Central memory CD8-positive, alpha-beta T cell (primary cell): Measurements from ENCODE around the gene RDH14.
A peak's percentile ranks its signal among the peaks of the same experiment; 100 is the strongest.

Experiments used
- ATAC-seq: fragments of 150-1000 bp; cut with Tn5 transposase; replicated peaks from 2 replicates; pipeline ENCODE4 v1.10.0; 2022; ENCODE audit warnings: mild to moderate bottlenecking, moderate FRiP score, moderate number of reproducible peaks; ENCODE audit not compliant: poor library complexity, severe bottlenecking; ENCODE audit errors: extremely low read depth
- DNase-seq, 2 donors: peaks; one replicate each; pipeline ENCODE4 v3.0.0; 2021; ENCODE audit warnings: low spot score in 2 of 2
- H3K27ac Mint-ChIP-seq: one replicate; pipeline ENCODE4 v1.8.0; 2022; ENCODE audit warnings: low read depth, mild to moderate bottlenecking, moderate library complexity, mixed read lengths
- H3K27me3 Mint-ChIP-seq: one replicate; pipeline ENCODE4 v1.8.0; 2022; ENCODE audit warnings: mixed read lengths
- H3K36me3 Mint-ChIP-seq: one replicate; pipeline ENCODE4 v1.8.0; 2022; ENCODE audit warnings: mild to moderate bottlenecking, moderate library complexity, mixed read lengths; ENCODE audit not compliant: insufficient read depth
- H3K4me1 Mint-ChIP-seq: one replicate; pipeline ENCODE4 v1.8.0; 2022; ENCODE audit warnings: mixed read lengths
- H3K4me3 Mint-ChIP-seq: one replicate; pipeline ENCODE4 v1.8.0; 2022; ENCODE audit warnings: mild to moderate bottlenecking, moderate library complexity, mixed read lengths
- H3K9me3 Mint-ChIP-seq: one replicate; pipeline ENCODE4 v1.8.0; 2022; ENCODE audit warnings: mixed read lengths

The RDH14 gene

DNA sequence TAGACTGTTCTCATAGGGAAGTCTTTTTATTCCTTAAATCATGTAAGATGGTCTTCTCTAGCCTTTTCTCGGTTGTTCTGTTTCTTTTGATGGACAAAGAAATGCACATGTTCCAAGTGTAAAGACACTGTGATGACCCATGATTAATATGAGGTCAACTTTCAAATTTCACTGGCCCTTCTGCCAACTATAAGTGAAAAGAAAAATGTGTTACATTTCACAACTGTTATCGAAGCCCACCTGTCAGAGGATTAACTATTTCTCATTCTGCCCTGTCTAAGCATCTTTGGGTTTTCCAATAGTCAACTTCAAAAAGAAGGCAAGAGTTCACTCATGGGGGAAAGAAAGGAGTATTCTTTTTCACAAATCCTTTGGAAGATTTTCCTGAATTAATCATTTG lies 3.3 kb downstream of the RDH14 start:
- Mint-ChIP-seq H3K36me3 (peaks cover 29% of the 10 kb centered on the region), H3K4me1 (peaks cover 55% of the 10 kb centered on the region), H3K27me3 (no peaks in the 10 kb centered on the region), H3K4me3 (no peak overlapping the region), H3K27ac (no peak overlapping the region), H3K9me3 (no peaks in the 10 kb centered on the region)
- DNase-seq (no peak), ATAC-seq (no peak)

DNA sequence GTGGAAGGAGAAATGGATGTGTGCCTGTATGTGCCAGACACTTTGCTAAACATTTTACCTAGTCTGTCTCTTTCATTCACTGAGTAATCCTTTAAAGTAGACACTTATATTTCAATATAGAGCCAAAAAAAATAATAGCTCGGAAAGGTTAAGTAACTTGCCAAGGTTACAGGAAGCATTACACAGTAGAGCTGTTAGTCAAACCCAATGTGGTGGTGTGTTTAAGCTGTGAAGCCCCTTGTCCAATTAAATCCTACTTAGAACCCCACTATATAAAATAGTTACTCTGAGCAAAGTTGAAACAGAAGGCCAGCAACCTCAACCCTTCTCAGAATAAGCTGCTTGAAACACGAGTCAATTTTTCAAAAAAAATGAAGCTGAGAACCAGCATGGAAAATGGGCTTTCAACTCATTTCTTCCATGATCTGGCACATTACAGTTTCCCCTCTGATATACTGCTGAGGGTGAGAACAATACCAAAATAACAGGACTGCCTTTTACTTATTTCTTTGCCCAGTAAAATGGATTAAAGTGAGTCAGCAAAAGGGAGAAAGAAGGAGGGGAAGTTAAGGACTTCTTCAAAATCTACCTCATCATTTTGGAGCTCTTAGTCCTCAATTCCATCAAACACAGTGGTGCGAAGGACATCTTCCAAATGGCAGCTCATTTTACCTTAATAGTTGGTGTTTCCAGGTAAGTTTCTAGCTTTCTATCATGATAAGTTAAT lies 7.9 kb downstream of the RDH14 start:
- H3K27ac Mint-ChIP-seq, result no peak overlapping the region
- H3K36me3 Mint-ChIP-seq, result peaks cover 19% of the 10 kb centered on the region
- peaks cover 39% of the 10 kb centered on the region for H3K4me1 Mint-ChIP-seq
- no peak for DNase-seq
- H3K4me3 Mint-ChIP-seq, result no peak overlapping the region
- no peaks in the 10 kb centered on the region for H3K27me3 Mint-ChIP-seq
- no peaks in the 10 kb centered on the region for H3K9me3 Mint-ChIP-seq
- ATAC-seq, result no peak

DNA sequence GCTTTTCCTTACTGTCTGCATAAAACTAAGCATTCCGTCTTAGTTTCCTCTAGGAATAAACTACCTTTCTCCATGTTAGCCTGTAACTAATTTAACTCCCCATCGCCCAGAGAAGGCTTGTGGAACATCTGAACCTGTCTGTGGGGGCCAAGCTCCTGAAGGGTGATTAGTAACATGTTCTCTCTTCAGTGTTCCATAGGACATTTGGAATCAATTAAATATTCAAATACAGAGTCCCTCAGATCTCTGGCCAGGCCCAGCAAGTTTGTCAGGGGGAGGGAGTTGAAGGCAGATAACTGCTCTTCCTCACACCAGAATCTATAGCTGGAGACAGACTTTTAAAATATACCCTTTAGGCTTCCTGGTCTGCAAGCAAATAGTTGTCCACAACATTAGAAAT lies 8.8 kb downstream of the RDH14 start:
- Mint-ChIP-seq H3K4me1 (peaks cover 43% of the 10 kb centered on the region), H3K9me3 (no peaks in the 10 kb centered on the region), H3K36me3 (peaks cover 15% of the 10 kb centered on the region), H3K27ac (no peak overlapping the region), H3K27me3 (no peaks in the 10 kb centered on the region), H3K4me3 (no peak overlapping the region)
- ATAC-seq, result no peak
- DNase-seq, result no peak

DNA sequence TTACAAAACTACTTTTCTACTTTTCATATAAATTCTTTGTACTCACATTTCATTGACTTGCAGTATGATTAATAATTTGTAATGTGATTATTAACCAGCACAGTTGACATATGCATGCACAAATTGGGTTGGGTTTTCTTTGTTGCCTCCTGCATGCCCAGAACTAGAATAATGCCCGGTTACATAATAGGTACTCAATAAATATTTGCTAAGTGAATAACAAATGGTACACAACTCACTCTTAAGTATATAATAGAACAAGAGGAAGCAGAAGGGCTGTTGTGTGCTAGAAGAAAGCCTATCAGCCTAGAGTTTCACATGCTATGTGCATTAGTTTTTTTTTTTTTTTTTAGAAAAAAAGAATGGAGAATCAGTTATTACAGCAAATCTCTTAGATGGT lies 9.3 kb downstream of the RDH14 start:
- no peaks in the 10 kb centered on the region for H3K27me3 Mint-ChIP-seq
- no peak overlapping the region for H3K27ac Mint-ChIP-seq
- peaks cover 14% of the 10 kb centered on the region for H3K36me3 Mint-ChIP-seq
- ATAC-seq (no peak), DNase-seq (no peak)
- no peaks in the 10 kb centered on the region for H3K9me3 Mint-ChIP-seq
- peaks cover 45% of the 10 kb centered on the region for H3K4me1 Mint-ChIP-seq
- no peak overlapping the region for H3K4me3 Mint-ChIP-seq

DNA sequence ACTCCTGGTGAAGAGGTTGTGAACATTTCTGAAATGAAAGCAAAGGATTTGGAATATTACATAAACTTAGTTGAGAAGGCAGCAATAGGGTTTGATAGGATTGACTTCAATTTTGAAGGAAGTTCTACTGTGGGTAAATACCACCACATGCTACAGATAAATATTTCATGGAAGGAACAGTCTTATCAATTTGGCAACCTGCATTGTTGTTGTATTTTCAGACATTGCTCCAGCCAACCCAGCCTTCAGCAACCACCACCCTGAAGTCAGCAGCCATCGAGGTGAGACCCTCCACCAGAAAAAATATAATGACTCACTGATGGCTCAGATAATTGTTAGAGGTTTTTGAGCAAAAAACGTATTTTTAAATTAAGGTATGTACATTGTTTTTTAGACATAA lies 10.0 kb downstream of the RDH14 start:
- Mint-ChIP-seq H3K9me3 (no peaks in the 10 kb centered on the region), H3K36me3 (peaks cover 13% of the 10 kb centered on the region), H3K27ac (no peak overlapping the region), H3K4me3 (no peak overlapping the region), H3K4me1 (peaks cover 48% of the 10 kb centered on the region), H3K27me3 (no peaks in the 10 kb centered on the region)
- no peak for ATAC-seq
- DNase-seq, result no peak

DNA sequence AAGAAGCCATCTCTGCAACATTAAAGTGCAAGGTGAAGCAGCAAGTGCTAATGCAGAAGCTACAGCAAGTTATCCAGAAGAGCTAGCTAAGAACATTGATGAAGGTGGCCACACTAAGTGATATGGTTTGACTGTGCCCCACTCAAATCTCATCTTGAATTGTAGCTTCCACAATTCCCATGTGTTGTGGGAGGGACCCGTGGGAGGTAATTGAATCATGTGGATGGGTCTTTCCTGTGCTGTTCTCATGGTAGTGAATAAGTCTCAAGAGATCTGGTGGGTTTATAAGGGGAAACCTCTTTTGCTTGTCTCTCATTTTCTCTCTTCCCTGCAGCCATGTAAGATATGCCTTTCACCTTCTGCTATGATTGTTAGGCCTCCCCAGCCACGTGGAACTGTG lies 11.4 kb downstream of the RDH14 start:
- Mint-ChIP-seq H3K4me1 (peaks cover 41% of the 10 kb centered on the region), H3K27ac (no peak overlapping the region), H3K36me3 (peaks cover 4% of the 10 kb centered on the region), H3K27me3 (no peaks in the 10 kb centered on the region), H3K4me3 (no peak overlapping the region), H3K9me3 (no peaks in the 10 kb centered on the region)
- ATAC-seq, result no peak
- DNase-seq, result no peak

DNA sequence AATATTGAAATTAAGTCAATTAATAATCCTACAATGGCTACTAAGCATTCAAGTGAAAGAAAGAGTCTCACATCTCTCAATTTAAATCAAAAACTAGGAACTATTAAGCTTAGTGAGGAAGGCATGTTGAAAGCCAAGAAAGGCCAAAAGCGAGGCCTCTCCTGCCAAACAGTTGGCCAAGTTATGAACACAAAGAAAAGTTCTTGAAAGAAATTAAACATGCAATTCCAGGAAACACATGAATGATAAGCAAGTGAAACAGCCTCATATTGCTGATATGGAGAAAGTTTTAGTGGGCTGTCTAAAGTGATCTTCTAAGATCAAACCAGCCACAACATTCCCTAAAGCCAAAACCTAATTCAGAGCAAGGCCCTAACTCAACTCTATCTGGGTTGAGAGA lies 11.8 kb downstream of the RDH14 start:
- Mint-ChIP-seq H3K9me3 (no peaks in the 10 kb centered on the region), H3K36me3 (peaks cover 1% of the 10 kb centered on the region), H3K27me3 (no peaks in the 10 kb centered on the region), H3K4me1 (peaks cover 38% of the 10 kb centered on the region), H3K27ac (no peak overlapping the region), H3K4me3 (no peak overlapping the region)
- DNase-seq, result no peak
- ATAC-seq, result no peak

DNA sequence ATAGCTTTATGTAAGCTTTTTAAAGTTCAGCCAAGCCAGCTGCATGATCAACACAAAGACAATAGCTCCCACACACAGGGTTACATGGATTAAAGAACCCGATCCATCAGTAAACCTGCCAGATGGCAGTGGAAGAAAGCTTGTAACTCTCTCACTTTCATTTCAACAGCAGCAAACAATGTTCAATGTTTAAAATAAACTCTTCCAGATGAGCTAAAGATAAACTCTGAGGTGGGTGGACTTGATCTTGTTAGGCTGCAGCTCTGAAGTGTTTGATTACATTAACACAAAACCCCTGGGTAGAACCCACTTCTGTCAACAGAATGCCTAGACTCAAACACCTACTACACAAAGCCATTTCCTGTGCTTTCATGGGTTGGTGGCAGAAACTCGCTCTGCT lies 13.9 kb downstream of the RDH14 start:
- Mint-ChIP-seq H3K27me3 (peaks cover 7% of the 10 kb centered on the region), H3K36me3 (no peaks in the 10 kb centered on the region), H3K4me3 (peak overlapping the region; percentile 37), H3K9me3 (no peaks in the 10 kb centered on the region), H3K4me1 (peaks cover 21% of the 10 kb centered on the region), H3K27ac (peak overlapping the region; percentile 70)
- peak; percentile 73 for ATAC-seq
- no peak for DNase-seq

DNA sequence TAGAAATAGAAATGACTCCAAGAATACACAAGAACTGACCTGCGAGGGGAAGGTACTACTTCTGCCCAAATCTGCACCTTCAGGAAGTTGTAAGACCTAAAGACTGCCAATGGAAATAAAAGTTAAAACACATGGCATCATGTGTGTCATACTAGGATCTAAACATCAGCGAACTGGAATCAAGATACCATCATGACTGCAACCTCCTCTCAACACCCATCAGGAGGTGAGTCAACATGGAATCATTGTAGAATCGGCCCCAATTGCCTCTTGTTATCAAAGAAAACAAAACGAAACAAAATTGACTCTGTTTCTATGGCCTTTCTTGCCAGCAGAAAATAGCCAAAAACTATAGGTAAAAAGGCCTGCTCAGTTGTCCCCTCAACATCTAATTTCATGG lies 15.1 kb downstream of the RDH14 start:
- Mint-ChIP-seq H3K27me3 (peaks cover 18% of the 10 kb centered on the region), H3K4me1 (peaks cover 21% of the 10 kb centered on the region), H3K36me3 (peaks cover 2% of the 10 kb centered on the region), H3K27ac (no peak overlapping the region), H3K9me3 (peaks cover 7% of the 10 kb centered on the region), H3K4me3 (no peak overlapping the region)
- DNase-seq (no peak), ATAC-seq (no peak)

DNA sequence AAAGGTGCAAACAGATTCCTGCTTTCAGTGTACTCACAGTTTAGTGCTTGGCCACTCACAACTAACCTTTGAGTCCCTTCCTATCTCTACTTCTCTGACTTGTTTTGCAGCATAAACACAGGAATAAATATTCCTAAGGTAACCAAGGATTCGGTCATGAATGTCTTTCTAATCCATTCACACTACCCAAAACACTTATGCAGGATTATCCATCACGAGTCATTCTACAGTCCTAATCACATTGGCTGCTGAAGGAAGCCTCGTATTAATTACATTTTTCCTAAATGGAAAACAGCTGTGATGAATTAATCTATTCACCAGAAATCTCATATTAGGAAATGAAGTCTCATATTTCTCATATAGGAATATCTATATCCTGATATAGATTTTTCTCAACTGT lies 16.3 kb downstream of the RDH14 start:
- no peak for ATAC-seq
- H3K27ac Mint-ChIP-seq, result no peak overlapping the region
- DNase-seq, result no peak
- H3K36me3 Mint-ChIP-seq, result peaks cover 2% of the 10 kb centered on the region
- peaks cover 21% of the 10 kb centered on the region for H3K4me1 Mint-ChIP-seq
- H3K4me3 Mint-ChIP-seq, result no peak overlapping the region
- peaks cover 7% of the 10 kb centered on the region for H3K9me3 Mint-ChIP-seq
- peaks cover 20% of the 10 kb centered on the region for H3K27me3 Mint-ChIP-seq

DNA sequence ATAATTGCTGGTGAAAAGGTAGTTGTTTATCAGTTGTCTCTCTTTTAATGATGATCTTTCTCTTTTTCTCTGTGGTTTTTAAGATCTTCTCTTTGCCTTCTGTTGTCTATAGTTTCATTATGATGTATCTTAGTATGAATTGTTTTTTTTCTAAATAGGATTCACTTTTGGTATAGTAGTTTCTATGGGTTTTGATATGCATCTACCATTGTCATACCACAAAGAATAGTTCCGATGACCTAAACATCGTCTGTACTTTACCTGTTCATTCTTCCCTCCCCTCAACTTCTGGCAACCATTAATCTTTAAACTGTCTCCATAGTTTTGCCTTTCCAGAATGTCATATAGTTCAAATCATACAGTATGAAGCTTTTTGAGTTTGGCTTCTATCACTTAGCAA lies 19.6 kb downstream of the RDH14 start:
- peaks cover 7% of the 10 kb centered on the region for H3K9me3 Mint-ChIP-seq
- ATAC-seq, result no peak
- DNase-seq, result no peak
- peaks cover 2% of the 10 kb centered on the region for H3K36me3 Mint-ChIP-seq
- H3K4me3 Mint-ChIP-seq, result no peak overlapping the region
- no peak overlapping the region for H3K27ac Mint-ChIP-seq
- peaks cover 23% of the 10 kb centered on the region for H3K27me3 Mint-ChIP-seq
- no peaks in the 10 kb centered on the region for H3K4me1 Mint-ChIP-seq

DNA sequence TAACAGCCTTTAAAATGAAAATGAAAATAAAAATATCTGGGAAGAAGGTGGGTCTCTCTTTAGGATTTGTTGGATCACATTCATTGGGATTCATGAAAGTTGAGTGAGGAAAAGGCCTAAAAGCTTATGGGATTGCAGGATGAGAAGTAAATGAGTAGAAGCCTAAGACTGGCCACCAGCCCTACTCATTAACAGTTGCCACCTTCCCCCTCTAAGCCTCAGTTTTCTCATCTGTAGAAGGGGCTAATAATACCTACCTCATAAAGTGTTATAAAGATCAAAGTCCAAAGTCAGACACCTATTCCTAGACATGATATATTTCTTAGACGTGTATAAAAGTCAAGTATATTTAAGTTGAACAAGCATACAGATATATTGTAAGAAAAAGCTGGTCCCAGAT lies 23.8 kb downstream of the RDH14 start:
- H3K27me3 Mint-ChIP-seq, result peaks cover 26% of the 10 kb centered on the region
- no peaks in the 10 kb centered on the region for H3K4me1 Mint-ChIP-seq
- H3K27ac Mint-ChIP-seq, result no peak overlapping the region

DNA sequence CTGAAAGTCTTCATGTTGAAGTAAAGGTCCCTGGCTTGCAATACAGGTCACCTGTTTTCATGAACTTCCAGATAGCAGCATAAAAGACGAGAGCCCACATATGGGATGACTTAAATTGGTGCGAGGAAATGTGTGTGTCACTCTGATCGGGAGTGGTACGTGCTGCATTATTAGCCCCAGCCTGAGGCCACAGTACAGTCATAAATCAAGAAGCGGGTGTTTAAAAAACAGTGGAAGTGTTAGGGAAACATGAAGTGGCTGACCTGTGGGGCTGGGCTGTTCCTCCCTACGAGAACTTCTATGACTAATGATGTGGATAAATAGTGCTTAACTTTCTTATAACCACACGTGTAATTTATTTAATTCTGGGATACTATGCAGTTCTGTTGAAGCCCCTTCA lies 24.4 kb downstream of the RDH14 start:
- Mint-ChIP-seq H3K27me3 (peaks cover 21% of the 10 kb centered on the region), H3K27ac (no peak overlapping the region), H3K9me3 (peaks cover 5% of the 10 kb centered on the region), H3K4me3 (no peak overlapping the region), H3K4me1 (no peaks in the 10 kb centered on the region), H3K36me3 (peaks cover 2% of the 10 kb centered on the region)
- DNase-seq (no peak), ATAC-seq (no peak)

More for the DNA sequence above, 23.8 kb downstream of the RDH14 start:
- Mint-ChIP-seq H3K4me3 (no peak overlapping the region), H3K9me3 (peaks cover 7% of the 10 kb centered on the region), H3K36me3 (peaks cover 2% of the 10 kb centered on the region)
- ATAC-seq (no peak), DNase-seq (no peak)
